ENCODE results near the gene SOS2. TPM values are rescaled to one million over a fixed set of nuclear protein-coding genes. Genes with fewer than 3 reads are reported as not detected.

The SOS2 gene
- total RNA-seq, 1 experiment from 2014 or later = 9.4 TPM

DNA sequence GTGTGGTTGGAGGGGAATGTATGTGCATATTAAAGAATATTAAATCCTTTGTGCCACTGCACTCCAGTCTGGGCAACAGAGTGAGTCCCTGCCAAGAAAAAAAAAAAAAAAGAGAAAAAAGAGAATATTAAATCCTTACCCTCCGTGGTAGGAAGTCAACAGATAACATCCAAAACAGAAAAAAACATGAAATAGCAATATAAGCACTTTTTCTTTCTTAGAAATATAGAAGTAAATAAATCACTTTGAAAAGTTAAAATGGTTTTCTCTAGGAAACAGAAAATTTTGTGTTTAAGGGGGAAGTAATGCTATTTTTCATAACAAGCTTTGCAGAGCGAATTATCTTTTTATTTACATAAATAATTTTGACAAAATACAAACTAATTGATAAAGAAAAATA is 17.6 kb downstream of the SOS2 start:
- H3K27ac Mint-ChIP-seq = no peak overlapping the region
- H3K9me3 Mint-ChIP-seq = no peaks in the 10 kb centered on the region
- Histone ChIP-seq H3K56ac (ENCODE audit: insufficient read length, low read depth, low read length) (no peak overlapping the region), H2BK5ac (ENCODE audit: insufficient read length, low read length) (no peak overlapping the region), H4K8ac (replicated peaks; ENCODE audit: insufficient read length, low read depth, low read length) (no peak overlapping the region), H3K23ac (ENCODE audit: insufficient read length, low read depth, low read length) (no peak overlapping the region), H3K9ac (ENCODE audit: extremely low read depth, insufficient read length, low read length) (no peak overlapping the region), H3K14ac (ENCODE audit: insufficient read depth, low read length) (no peak overlapping the region), H3T11ph (ENCODE audit: low read length) (no peak overlapping the region), H2BK12ac (ENCODE audit: insufficient read length, low read depth, low read length) (no peak overlapping the region), H4K91ac (ENCODE audit: insufficient read length, low read depth, low read length) (no peak overlapping the region), H3K18ac (ENCODE audit: insufficient read length, low read depth, low read length) (no peak overlapping the region), H4K20me1 (ENCODE audit: control insufficient read depth, insufficient read depth, insufficient read length) (no peaks in the 10 kb centered on the region), H3K23me2 (ENCODE audit: insufficient read length, low read depth, low read length, poor library complexity, severe bottlenecking) (no peaks in the 10 kb centered on the region), H2BK120ac (ENCODE audit: low read depth, low read length, poor library complexity, severe bottlenecking) (no peak overlapping the region), H2AK5ac (ENCODE audit: insufficient read length, low read length) (no peak overlapping the region), H3K9me3 (ENCODE audit: control insufficient read depth, low read depth, low read length) (no peaks in the 10 kb centered on the region), H3K4me2 (ENCODE audit: insufficient read depth, insufficient read length, low read length) (no peak overlapping the region), H3K4ac (ENCODE audit: low read depth, low read length) (no peak overlapping the region), H3K4me1 (ENCODE audit: insufficient read depth, low read length) (no peaks in the 10 kb centered on the region), H4K5ac (ENCODE audit: insufficient read length, low read depth, low read length) (no peak overlapping the region), H2BK15ac (ENCODE audit: low read depth, low read length) (no peak overlapping the region), H2BK20ac (ENCODE audit: low read depth, low read length, poor library complexity, severe bottlenecking) (no peak overlapping the region), H3K79me2 (ENCODE audit: insufficient read depth, low read length) (no peaks in the 10 kb centered on the region), H3K27ac (ENCODE audit: insufficient read length, low read depth, low read length) (no peak overlapping the region), H3K27me3 (ENCODE audit: insufficient read depth, low read length) (no peaks in the 10 kb centered on the region), H3K79me1 (ENCODE audit: insufficient read depth, low read depth, low read length, poor library complexity, severe bottlenecking) (no peaks in the 10 kb centered on the region), H2AFZ (ENCODE audit: low read length) (no peak overlapping the region)
- no peaks in the 10 kb centered on the region for H3K36me3 Mint-ChIP-seq (ENCODE audit: insufficient read depth in 1 of 3, low read depth in 3 of 3)
- TF ChIP-seq, protein P1, sequence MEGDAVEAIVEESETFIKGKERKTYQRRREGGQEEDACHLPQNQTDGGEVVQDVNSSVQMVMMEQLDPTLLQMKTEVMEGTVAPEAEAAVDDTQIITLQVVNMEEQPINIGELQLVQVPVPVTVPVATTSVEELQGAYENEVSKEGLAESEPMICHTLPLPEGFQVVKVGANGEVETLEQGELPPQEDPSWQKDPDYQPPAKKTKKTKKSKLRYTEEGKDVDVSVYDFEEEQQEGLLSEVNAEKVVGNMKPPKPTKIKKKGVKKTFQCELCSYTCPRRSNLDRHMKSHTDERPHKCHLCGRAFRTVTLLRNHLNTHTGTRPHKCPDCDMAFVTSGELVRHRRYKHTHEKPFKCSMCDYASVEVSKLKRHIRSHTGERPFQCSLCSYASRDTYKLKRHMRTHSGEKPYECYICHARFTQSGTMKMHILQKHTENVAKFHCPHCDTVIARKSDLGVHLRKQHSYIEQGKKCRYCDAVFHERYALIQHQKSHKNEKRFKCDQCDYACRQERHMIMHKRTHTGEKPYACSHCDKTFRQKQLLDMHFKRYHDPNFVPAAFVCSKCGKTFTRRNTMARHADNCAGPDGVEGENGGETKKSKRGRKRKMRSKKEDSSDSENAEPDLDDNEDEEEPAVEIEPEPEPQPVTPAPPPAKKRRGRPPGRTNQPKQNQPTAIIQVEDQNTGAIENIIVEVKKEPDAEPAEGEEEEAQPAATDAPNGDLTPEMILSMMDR (conservative IDR thresholded peaks at IDR 0.05) = no peak
- no peak for DNase-seq
- peaks cover 5 to 7% of the 10 kb centered on the region in 2 experiments; a peak in 3 of 4 replicates for H3K4me1 Mint-ChIP-seq
- no peaks in the 10 kb centered on the region for H3K27me3 Mint-ChIP-seq (ENCODE audit: low read depth)
- no CpG with 5 or more reads among the region's 2 CpGs for WGBS (ENCODE audit: extremely low coverage, insufficient read length, low lambda C conversion rate)
- no peak overlapping the region for H3K4me3 Mint-ChIP-seq

Data from H9 (cell line).